SU-DHL-6 (cell line): ENCODE data around the gene PACSIN3.
"Not testable (repeated sequence)": the region's sequence is repeated elsewhere in the genome, so short reads cannot be mapped to it uniquely, and the experiment has no call there.

Experiments used
- H2AFZ ChIP-seq: fragments of 200-600 bp; sonication (generic); 2 replicates; pipeline ENCODE4 v1.6.1; 2014; ENCODE audit warnings: low read depth, mild to moderate bottlenecking, moderate library complexity, mixed read lengths, antibody characterized with exemption, low read length; ENCODE audit not compliant: severe bottlenecking
- H3F3A ChIP-seq: fragments of 200-600 bp; shearing (Covaris generic); 2 replicates; pipeline ENCODE4 v1.6.0; 2016; ENCODE audit warnings: antibody characterized with exemption, mild to moderate bottlenecking; ENCODE audit not compliant: insufficient read depth
- H3K27ac ChIP-seq: fragments of 200-600 bp; sonication (generic); 2 replicates; pipeline ENCODE4 v1.5.1; 2016; ENCODE audit warnings: low read depth, mild to moderate bottlenecking, low read length, moderate library complexity, mixed read lengths
- H3K27me3 ChIP-seq: fragments of 200-600 bp; sonication (generic), shearing (Covaris generic); 2 replicates; pipeline ENCODE4 v1.6.0; 2014; ENCODE audit warnings: mild to moderate bottlenecking, low read length
- H3K36me3 ChIP-seq: fragments of 200-600 bp; sonication (generic); 2 replicates; pipeline ENCODE4 v1.6.1; 2014; ENCODE audit warnings: mild to moderate bottlenecking, low read length, mixed read lengths
- H3K4me2 ChIP-seq: fragments of 300-600, 200-600 bp; shearing (Covaris generic), sonication (generic); 2 replicates; pipeline ENCODE4 v1.6.0; 2014; ENCODE audit warnings: low read length, low read depth, mild to moderate bottlenecking; ENCODE audit not compliant: poor library complexity, severe bottlenecking
- H3K4me3 ChIP-seq: fragments of 200-600 bp; sonication (generic); 2 replicates; pipeline ENCODE4 v1.5.1; 2014; ENCODE audit warnings: antibody characterized with exemption, low read length, mild to moderate bottlenecking, mixed read lengths; ENCODE audit not compliant: insufficient read depth, poor library complexity, severe bottlenecking
- H3K79me2 ChIP-seq: fragments of 200-600 bp; sonication (generic); 2 replicates; pipeline ENCODE4 v1.6.1; 2014; ENCODE audit warnings: mild to moderate bottlenecking, low read length, moderate library complexity; ENCODE audit not compliant: insufficient read depth
- H3K9ac ChIP-seq: fragments of 200-600 bp; sonication (generic); 2 replicates; pipeline ENCODE4 v1.7.0; 2014; ENCODE audit warnings: mild to moderate bottlenecking, low read length
- H3K9me2 ChIP-seq: fragments of 200-600 bp; sonication (generic); replicated peaks from 2 replicates; pipeline ENCODE4 v1.6.1; 2014; ENCODE audit warnings: low read length; ENCODE audit not compliant: insufficient read depth
- H3K9me3 ChIP-seq: fragments of 200-600 bp; sonication (generic); 2 replicates; pipeline ENCODE4 v1.6.1; 2014; ENCODE audit warnings: low read length, mixed read lengths; ENCODE audit not compliant: insufficient read depth
- H4K20me1 ChIP-seq: fragments of 200-600 bp; sonication (generic); 2 replicates; pipeline ENCODE4 v1.6.1; 2014; ENCODE audit warnings: low read depth, mild to moderate bottlenecking, antibody characterized with exemption, low read length, moderate library complexity, mixed read lengths
- CTCF ChIP-seq: fragments of 200-600 bp; sonication (generic); IDR thresholded peaks from one replicate; pipeline ENCODE4 v1.5.1; 2017; ENCODE audit warnings: antibody characterized with exemption, mild to moderate bottlenecking, low read length, moderate library complexity; ENCODE audit not compliant: insufficient read depth, poor library complexity, severe bottlenecking
- EZH2phosphoT487 ChIP-seq: fragments of 200-600 bp; sonication (generic), shearing (Covaris generic); conservative IDR thresholded peaks from 2 replicates; pipeline ENCODE4 v1.6.1; 2018; ENCODE audit warnings: mild to moderate bottlenecking, antibody characterized with exemption, low read length, moderate library complexity, mixed read lengths

PACSIN3 gene

GRCh38 chr11:47204637-47204989 lies 18.4 kb upstream of the PACSIN3 start:
- H3K4me3 ChIP-seq, result no peak overlapping the region
- no peaks in the 10 kb centered on the region for H3K36me3 ChIP-seq
- no peaks in the 10 kb centered on the region for H3K27me3 ChIP-seq
- H3K4me2 ChIP-seq, result no peak overlapping the region
- no peak overlapping the region for H3K9ac ChIP-seq
- no peaks in the 10 kb centered on the region for H4K20me1 ChIP-seq
- H3K9me3 ChIP-seq, result no peaks in the 10 kb centered on the region
- no peaks in the 10 kb centered on the region for H3K79me2 ChIP-seq
- H3K9me2 ChIP-seq, result no peaks in the 10 kb centered on the region
- H3F3A ChIP-seq, result no peaks in the 10 kb centered on the region
- no peak overlapping the region for H2AFZ ChIP-seq
- TF ChIP-seq CTCF (no peak), EZH2phosphoT487 (no peak)
- H3K27ac ChIP-seq, result no peak overlapping the region

DNA sequence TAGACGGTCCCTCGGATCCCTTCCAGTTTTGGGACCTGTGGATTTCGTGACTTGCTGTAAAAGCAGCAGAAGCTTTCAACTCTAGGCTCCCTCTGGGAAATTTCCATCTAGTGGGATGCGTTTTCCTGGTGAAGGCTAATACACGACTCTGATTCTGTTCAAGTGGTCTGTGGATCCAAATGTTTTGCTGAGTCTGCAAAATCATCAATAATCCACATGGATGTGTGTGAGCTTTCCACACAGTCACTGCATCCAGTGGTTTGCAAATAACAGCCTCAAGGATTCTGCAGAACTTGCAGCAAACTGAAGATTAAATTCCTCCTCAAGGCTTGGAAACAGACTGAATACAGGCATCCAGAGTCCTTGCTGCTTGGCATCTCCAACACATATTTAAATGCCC lies 16.3 kb upstream of the PACSIN3 start:
- Histone ChIP-seq H3K9me3 (no peaks in the 10 kb centered on the region), H3F3A (no peaks in the 10 kb centered on the region), H3K4me2 (no peak overlapping the region), H3K27ac (no peak overlapping the region), H3K9me2 (no peaks in the 10 kb centered on the region), H3K4me3 (no peak overlapping the region), H4K20me1 (no peaks in the 10 kb centered on the region), H3K36me3 (no peaks in the 10 kb centered on the region), H3K79me2 (no peaks in the 10 kb centered on the region), H3K9ac (no peak overlapping the region), H2AFZ (no peak overlapping the region), H3K27me3 (no peaks in the 10 kb centered on the region)
- no peak for TF ChIP-seq EZH2phosphoT487
- TF ChIP-seq CTCF, result no peak

DNA sequence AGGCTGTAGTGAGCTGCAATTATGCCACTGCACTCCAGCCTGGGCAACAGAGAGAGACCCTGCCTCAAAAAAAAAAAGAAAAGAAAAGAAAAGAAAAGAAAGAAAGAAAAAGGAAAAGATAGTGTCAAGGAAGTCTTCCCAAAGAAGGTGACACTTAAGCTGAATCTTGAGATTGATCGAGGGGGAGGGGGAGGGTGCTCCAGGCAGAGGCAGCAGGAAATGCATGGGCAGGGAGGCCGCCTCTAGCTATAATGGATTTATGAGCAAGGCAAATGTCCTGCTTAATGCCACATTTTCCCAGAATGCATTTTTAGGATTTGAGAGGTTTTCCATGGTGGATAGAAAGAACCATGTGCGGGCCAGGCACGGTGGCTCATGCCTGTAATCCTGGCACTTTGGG lies 14.8 kb upstream of the PACSIN3 start:
- Histone ChIP-seq H3K9me3 (no peaks in the 10 kb centered on the region), H3K9me2 (no peaks in the 10 kb centered on the region), H2AFZ (no peak overlapping the region), H3K4me3 (no peak overlapping the region), H3F3A (no peaks in the 10 kb centered on the region), H3K36me3 (no peaks in the 10 kb centered on the region), H3K4me2 (no peak overlapping the region), H3K27ac (no peak overlapping the region), H3K27me3 (no peaks in the 10 kb centered on the region), H4K20me1 (no peaks in the 10 kb centered on the region), H3K9ac (no peak overlapping the region), H3K79me2 (no peaks in the 10 kb centered on the region)
- TF ChIP-seq CTCF (no peak), EZH2phosphoT487 (no peak)

GRCh38 chr11:47198161-47198560 lies 11.9 kb upstream of the PACSIN3 start:
- not testable (repeated sequence) for H3K9me2 ChIP-seq, H3K4me2 ChIP-seq, H3K27ac ChIP-seq, H3K36me3 ChIP-seq, H3K4me3 ChIP-seq, H3K9ac ChIP-seq, H3F3A ChIP-seq, H3K79me2 ChIP-seq, H2AFZ ChIP-seq, H3K9me3 ChIP-seq, H3K27me3 ChIP-seq, H4K20me1 ChIP-seq
